ENCODE results near the gene FTSJ3. TPM values are rescaled to one million over a fixed set of nuclear protein-coding genes. Genes with fewer than 3 reads are reported as not detected.

The FTSJ3 gene
- total and polyA plus RNA-seq, 9 donors, result 21.3 to 47.0 (median 34.7) TPM

GRCh38 chr17:63773272-63774140, 54.0 kb downstream of the FTSJ3 start, which contains the start of gene CCDC47:
CCDC47 (minus strand) TSS chr17:63773597; CDS start chr17:63766175, 7,422 bp downstream.
- WGBS, 3 donors, result 0% methylated on average over 74 of the region's 74 CpGs
- intact Hi-C loops (cut with DNase I), result loop anchor here in 1 of 4 donors (10.0 kb wide), 1 partner anchor 61 kb away; no protein-coding TSS in a partner anchor
- peaks cover 3% of the 10 kb centered on the region for H3K4me1 ChIP-seq (ENCODE audit: insufficient read depth)

GRCh38 chr17:63772801-63773271, 54.6 kb downstream of the FTSJ3 start:
- H3K27me3 ChIP-seq, result no peaks in the 10 kb centered on the region
- H3K27ac ChIP-seq, result peak overlapping the region; percentile 84 to 96
- 1 to 2% (median 2%) methylated on average over 7 of the region's 7 CpGs for WGBS, 3 donors
- intact Hi-C loops (cut with DNase I), result loop anchor here in 1 of 4 donors (10.0 kb wide), 1 partner anchor 62 kb away; no protein-coding TSS in a partner anchor
- H3K36me3 ChIP-seq, result no peaks in the 10 kb centered on the region
- no peaks in the 10 kb centered on the region for H3K9me3 ChIP-seq
- TF ChIP-seq EP300 (IDR thresholded peaks at IDR 0.05) (no peak), CTCF (IDR thresholded peaks at IDR 0.05) (no peak), POLR2A (IDR thresholded peaks at IDR 0.05) (no peak)
- peaks cover 3% of the 10 kb centered on the region for H3K4me1 ChIP-seq (ENCODE audit: insufficient read depth)
- no peak for DNase-seq
- H3K4me3 ChIP-seq, result peak overlapping the region; percentile 68

More at GRCh38 chr17:63773272-63774140, 54.0 kb downstream of the FTSJ3 start, which contains the start of gene CCDC47:
- Histone ChIP-seq H3K4me3 (peak within 1 kb of the TSS; percentile 68), H3K9me3 (no peaks in the 10 kb centered on the region), H3K36me3 (no peaks in the 10 kb centered on the region), H3K27ac (peak within 1 kb of the TSS; percentile 84 to 96), H3K27me3 (no peaks in the 10 kb centered on the region)
- DNase-seq, result peak; percentile 98 to 99 (median 98)
- TF ChIP-seq EP300 (IDR thresholded peaks at IDR 0.05) (peak; percentile 93), POLR2A (IDR thresholded peaks at IDR 0.05) (peak; percentile 99), CTCF (IDR thresholded peaks at IDR 0.05) (no peak)

Other genes with a start within 250 kb of the FTSJ3 start
- 10 to 100 TPM in 6 of 7 donors, 1 to 10 TPM in 1; 7.4 to 17.7 (median 12.5) TPM for gene TACO1, start 226.8 kb downstream of the FTSJ3 start, total RNA-seq
- gene TACO1, start 226.8 kb downstream of the FTSJ3 start, polyA plus RNA-seq, result 10 to 100 TPM; 13.2 to 24.9 TPM
- 10 to 100 TPM; 32.2 to 41.0 (median 36.3) TPM for gene MAP3K3, start 205.2 kb downstream of the FTSJ3 start, total RNA-seq
- gene MAP3K3, start 205.2 kb downstream of the FTSJ3 start, polyA plus RNA-seq, result 10 to 100 TPM; 34.0 to 36.4 TPM
- 10 to 100 TPM in 4 of 7 donors, 1 to 10 TPM in 3; 2.6 to 13.2 (median 10.2) TPM for gene LIMD2, start 127.5 kb downstream of the FTSJ3 start, total RNA-seq
- 1 to 10 TPM; 1.5 to 9.0 TPM for gene LIMD2, start 127.5 kb downstream of the FTSJ3 start, polyA plus RNA-seq
- 10 to 100 TPM; 26.8 to 40.2 (median 34.4) TPM for gene STRADA, start 85.9 kb downstream of the FTSJ3 start, total RNA-seq
- 10 to 100 TPM; 21.8 to 46.2 TPM for gene STRADA, start 85.9 kb downstream of the FTSJ3 start, polyA plus RNA-seq
- gene CCDC47, start 54.1 kb downstream of the FTSJ3 start, total RNA-seq, result 10 to 100 TPM; 31.1 to 72.0 (median 63.2) TPM
- gene CCDC47, start 54.1 kb downstream of the FTSJ3 start, polyA plus RNA-seq, result 10 to 100 TPM; 32.6 to 83.6 TPM
- 100 to 1,000 TPM in 4 of 7 donors, 10 to 100 TPM in 3; 72.5 to 137 (median 104) TPM for gene DDX42, start 53.5 kb downstream of the FTSJ3 start, total RNA-seq
- gene DDX42, start 53.5 kb downstream of the FTSJ3 start, polyA plus RNA-seq, result 100 to 1,000 TPM in 1 of 2 donors, 10 to 100 TPM in 1; 74.4 to 138 TPM
- 100 to 1,000 TPM in 2 of 7 donors, 10 to 100 TPM in 5; 36.4 to 111 (median 83.8) TPM for gene PSMC5, start 232 bp downstream of the FTSJ3 start, total RNA-seq
- 100 to 1,000 TPM in 1 of 2 donors, 10 to 100 TPM in 1; 96.2 to 155 TPM for gene PSMC5, start 232 bp downstream of the FTSJ3 start, polyA plus RNA-seq
- gene SMARCD2, start 15.0 kb upstream of the FTSJ3 start, total RNA-seq, result 100 to 1,000 TPM in 1 of 7 donors, 10 to 100 TPM in 6; 46.2 to 117 (median 72.9) TPM
- gene SMARCD2, start 15.0 kb upstream of the FTSJ3 start, polyA plus RNA-seq, result 10 to 100 TPM; 47.9 to 52.7 TPM
- gene CSH2, start 46.0 kb upstream of the FTSJ3 start, total RNA-seq, result not detected
- gene CSH2, start 46.0 kb upstream of the FTSJ3 start, polyA plus RNA-seq, result not detected
- gene GH2, start 54.3 kb upstream of the FTSJ3 start, total RNA-seq, result not detected
- gene GH2, start 54.3 kb upstream of the FTSJ3 start, polyA plus RNA-seq, result not detected
- not detected for gene CSH1, start 68.9 kb upstream of the FTSJ3 start, total RNA-seq
- not detected for gene CSH1, start 68.9 kb upstream of the FTSJ3 start, polyA plus RNA-seq
- not detected for gene CSHL1, start 83.6 kb upstream of the FTSJ3 start, total RNA-seq
- gene CSHL1, start 83.6 kb upstream of the FTSJ3 start, polyA plus RNA-seq, result not detected
- gene GH1, start 91.2 kb upstream of the FTSJ3 start, total RNA-seq, result not detected
- gene GH1, start 91.2 kb upstream of the FTSJ3 start, polyA plus RNA-seq, result not detected
- gene CD79B, start 104.7 kb upstream of the FTSJ3 start, total RNA-seq, result 1 to 10 TPM in 3 of 7 donors, under 1 TPM in 4; 0.48 to 2.0 (median 0.92) TPM
- 1 to 10 TPM in 1 of 2 donors, under 1 TPM in 1; 0.77 to 2.0 TPM for gene CD79B, start 104.7 kb upstream of the FTSJ3 start, polyA plus RNA-seq
- gene SCN4A, start 145.3 kb upstream of the FTSJ3 start, total RNA-seq, result 1 to 10 TPM in 1 of 7 donors, under 1 TPM in 5, not detected in 1; 0.27 to 2.5 (median 0.60) TPM
- under 1 TPM; 0.67 to 0.75 TPM for gene SCN4A, start 145.3 kb upstream of the FTSJ3 start, polyA plus RNA-seq
- gene PRR29, start 170.7 kb upstream of the FTSJ3 start, total RNA-seq, result 10 to 100 TPM in 1 of 7 donors, 1 to 10 TPM in 4, under 1 TPM in 1, not detected in 1; 0.20 to 58.5 (median 2.1) TPM
- under 1 TPM; 0.05 to 0.45 TPM for gene PRR29, start 170.7 kb upstream of the FTSJ3 start, polyA plus RNA-seq
- 10 to 100 TPM in 5 of 7 donors, 1 to 10 TPM in 2; 6.8 to 29.0 (median 17.4) TPM for gene ICAM2, start 193.0 kb upstream of the FTSJ3 start, total RNA-seq
- gene ICAM2, start 193.0 kb upstream of the FTSJ3 start, polyA plus RNA-seq, result 10 to 100 TPM; 25.1 to 34.2 TPM

Data from ovary (tissue), 9 donors.